HUDEP-2 (cell line): ENCODE data around the gene TLX1.

Experiments used
- DNase-seq, 76 experiments: peaks; one replicate each; lab custom pipeline; 2025; ENCODE audit not compliant: unreplicated experiment in 76 of 76; lab: John Stamatoyannopoulos, UW

TLX1 gene

DNA sequence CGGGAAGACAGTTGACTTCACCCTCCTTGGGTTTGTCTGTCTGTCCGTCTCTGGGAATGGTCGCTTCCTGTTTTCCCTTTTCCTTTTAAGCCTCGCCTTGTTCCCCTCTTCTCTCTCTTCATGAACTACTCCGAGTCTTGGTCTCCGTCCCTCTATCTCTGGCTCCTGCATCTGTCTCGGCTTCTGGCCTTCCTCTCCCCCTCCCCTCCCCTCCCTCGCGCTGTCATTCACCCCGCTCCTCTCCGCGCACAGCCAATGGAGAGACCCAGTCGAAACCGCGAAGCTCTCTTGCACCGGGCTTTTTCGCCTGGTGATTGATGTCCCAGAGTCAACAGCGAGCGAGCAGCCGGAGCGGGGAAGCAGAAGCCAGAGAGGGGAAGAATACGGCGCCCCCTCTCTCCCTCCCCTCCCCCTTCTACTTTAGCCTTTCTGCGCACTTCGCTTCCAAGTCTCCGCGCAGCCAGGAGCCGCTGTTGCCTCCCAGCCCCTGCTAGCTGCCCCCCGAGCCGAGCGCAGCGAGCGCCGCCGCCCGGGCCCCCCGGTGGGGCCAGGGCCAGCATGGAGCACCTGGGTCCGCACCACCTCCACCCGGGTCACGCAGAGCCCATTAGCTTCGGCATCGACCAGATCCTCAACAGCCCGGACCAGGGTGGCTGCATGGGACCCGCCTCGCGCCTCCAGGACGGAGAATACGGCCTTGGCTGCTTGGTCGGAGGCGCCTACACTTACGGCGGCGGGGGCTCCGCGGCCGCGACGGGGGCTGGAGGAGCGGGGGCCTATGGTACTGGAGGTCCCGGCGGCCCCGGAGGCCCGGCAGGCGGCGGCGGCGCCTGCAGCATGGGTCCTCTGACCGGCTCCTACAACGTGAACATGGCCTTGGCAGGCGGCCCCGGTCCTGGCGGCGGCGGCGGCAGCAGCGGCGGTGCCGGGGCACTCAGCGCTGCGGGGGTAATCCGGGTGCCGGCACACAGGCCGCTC lies at the start of gene TLX1:
TLX1 (plus strand) TSS at position 317 of the 978 bp plus-strand sequence; CDS start at position 559, 242 bp downstream.
- no peak for DNase-seq

DNA sequence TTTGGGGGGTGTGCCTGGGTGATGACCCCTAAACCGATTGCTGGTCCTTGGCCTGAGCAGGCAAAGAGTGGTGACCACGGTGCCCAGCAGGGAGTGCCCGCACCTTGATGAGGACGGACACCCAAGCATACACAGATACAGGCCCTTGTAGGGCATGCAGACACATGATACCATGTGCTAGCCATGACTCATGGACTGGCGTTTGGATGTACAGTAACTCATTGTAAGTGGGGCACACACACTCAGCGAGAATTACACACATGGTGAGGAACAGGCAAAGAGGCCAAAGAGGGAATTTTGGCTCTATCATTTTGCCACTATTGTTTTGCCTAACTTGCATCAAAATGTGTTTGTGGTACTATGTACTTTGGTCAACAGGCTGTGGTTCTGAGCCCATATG lies 45.3 kb upstream of the TLX1 start:
- no peak for DNase-seq

DNA sequence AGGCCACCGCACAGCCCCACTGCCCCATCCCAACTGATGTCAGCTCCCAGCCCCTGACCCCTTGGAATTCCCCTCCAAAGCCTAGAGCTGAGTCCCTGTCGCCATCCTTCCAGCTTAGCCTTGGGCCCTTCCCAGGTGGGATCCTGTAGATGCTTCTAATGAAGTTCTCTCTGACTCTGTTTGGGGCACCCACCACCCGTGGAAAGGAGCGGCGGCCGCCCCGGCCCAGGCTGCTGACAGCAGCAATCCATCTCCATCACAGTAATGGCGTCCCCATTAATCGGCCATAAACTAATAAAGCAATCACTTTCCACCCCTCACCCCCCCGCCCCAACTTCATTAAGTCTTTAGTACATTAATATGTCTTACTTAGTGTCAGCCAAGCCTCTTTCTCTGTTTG lies 43.7 kb upstream of the TLX1 start:
- DNase-seq, result no peak

DNA sequence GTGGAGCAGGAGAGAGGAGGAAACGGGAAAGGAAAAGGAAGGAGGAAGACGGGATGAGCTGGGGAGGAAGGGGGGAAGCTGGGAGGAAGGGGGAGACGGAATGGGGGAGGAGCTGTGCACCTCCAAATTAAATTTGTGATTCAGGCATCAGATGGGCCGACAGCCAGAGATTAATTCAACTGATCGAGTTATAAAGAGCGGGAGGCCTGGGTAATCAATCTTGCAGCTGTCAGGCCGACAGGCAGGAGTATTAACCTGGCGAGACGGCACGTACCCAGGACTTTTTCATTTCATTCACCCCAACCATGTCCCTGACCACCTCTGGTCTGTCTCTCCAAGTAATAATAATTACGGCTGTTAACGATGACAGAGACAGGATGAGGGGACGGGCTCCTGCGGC lies 43.1 kb upstream of the TLX1 start:
- DNase-seq, result no peak

DNA sequence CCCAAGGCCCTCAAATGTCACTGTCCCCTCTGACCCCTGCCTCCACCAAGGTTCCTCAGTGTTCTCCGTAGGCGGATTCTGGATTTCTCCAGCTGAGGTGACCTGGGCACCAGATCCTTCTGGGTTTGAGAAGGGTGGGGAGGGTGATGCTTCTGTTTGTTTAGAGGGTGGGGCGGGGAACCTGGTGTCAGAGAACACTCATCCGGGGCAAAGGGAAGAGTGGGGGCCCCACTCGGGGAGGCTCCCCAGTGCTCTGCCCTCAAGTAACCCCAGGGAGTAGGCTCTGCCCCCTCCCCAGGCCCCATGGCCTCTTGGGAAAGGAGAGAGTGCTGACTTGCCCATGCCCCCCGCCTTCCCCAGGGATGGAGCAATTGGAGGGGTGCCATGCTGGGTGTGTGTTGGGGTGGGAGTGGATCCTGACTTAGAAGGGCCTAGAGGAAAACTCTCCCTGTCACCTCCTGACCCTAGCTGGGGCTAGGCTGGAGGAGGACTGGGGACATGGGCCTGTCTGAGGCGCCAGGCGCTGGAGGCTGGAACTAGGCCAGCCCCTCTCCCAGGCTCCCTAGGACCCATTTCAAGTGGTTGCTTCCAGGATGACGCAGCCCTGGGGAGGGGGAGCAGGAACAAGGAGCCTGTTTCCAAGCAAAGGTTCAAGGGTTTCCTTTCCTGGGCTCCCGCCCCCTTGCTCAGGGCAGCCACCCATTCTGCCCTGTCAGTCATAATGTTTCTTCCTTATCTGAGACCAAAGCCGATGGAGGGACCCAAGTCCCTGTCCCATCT lies 41.4 kb upstream of the TLX1 start:
- DNase-seq, result no peak

DNA sequence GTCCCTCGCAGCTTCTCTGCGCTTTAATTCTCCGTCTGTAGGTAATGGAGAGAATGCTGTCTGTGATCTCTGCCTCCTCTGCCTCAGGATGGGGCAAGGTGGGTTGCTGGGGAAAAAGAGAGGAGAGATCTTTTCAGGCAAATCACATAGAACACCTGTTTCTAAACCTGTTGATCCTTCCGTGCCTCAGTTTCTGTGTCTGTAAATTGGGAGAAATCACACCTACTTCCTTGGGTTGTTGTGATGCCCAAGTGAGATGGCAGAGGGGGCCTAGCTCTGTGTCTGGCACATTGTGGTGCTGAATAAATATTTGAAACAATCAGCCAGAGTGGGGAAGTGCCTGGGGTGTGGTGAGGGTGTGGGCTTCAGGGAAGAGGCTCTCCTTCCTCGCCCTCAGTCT lies 40.5 kb upstream of the TLX1 start:
- no peak for DNase-seq

DNA sequence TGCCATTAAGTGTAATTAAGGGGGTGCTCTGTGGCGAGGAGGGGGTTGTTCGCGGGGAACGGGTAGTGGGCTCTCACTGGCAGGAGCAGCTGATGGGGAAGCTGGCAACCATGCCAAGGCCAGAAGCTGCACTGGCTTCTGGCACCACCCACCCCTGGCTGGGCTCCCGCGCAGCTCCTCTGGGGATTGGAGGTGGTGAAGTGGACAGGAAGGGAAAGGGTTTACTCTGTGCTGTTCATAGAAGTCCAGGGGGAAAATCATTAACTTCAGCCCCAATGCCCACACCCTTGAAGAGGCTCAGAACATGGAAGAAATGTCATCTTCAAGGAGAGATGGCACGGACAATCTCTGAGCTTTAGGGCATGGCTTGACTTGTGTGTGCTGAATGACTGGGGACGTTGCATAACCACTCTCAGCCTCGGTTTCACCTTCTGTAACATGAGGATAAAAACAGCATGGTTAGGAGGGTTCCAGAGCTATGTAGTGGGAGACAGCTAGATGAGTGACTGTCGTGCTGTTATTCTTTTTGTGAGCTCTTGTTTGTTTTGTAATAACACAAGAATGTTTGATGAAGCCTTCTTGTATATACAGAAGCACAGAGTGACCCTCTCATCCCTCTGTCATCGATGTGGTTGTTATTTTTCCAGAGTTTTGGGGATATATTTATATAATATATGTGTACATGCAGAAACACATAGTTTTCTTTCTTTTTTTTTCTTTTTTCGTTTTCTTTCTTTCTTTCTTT lies 39.4 kb upstream of the TLX1 start:
- no peak for DNase-seq

DNA sequence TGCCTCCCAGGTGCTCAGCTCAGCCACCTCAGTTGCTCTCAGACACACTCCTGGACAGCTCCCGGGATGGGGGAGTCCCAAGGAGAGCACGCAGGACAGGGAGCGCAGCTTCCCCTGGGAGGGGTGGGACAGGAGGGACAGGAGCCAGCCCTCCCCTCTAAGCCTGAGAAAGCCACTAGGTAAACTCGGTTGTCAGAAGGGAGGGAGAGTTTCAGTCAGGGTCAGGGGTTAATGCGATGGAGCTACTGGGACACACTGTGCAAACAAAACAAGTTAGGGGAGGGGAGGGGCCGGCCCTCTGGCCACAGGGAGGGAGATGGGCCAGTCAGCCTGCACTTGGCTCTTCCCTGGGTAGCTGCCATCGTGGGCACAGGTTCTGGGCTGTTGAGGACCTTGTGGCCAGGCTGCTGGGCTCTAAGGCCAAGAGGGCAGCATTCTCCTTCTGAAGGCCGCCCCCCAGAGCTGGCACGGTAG lies 38.2 kb upstream of the TLX1 start:
- no peak for DNase-seq

DNA sequence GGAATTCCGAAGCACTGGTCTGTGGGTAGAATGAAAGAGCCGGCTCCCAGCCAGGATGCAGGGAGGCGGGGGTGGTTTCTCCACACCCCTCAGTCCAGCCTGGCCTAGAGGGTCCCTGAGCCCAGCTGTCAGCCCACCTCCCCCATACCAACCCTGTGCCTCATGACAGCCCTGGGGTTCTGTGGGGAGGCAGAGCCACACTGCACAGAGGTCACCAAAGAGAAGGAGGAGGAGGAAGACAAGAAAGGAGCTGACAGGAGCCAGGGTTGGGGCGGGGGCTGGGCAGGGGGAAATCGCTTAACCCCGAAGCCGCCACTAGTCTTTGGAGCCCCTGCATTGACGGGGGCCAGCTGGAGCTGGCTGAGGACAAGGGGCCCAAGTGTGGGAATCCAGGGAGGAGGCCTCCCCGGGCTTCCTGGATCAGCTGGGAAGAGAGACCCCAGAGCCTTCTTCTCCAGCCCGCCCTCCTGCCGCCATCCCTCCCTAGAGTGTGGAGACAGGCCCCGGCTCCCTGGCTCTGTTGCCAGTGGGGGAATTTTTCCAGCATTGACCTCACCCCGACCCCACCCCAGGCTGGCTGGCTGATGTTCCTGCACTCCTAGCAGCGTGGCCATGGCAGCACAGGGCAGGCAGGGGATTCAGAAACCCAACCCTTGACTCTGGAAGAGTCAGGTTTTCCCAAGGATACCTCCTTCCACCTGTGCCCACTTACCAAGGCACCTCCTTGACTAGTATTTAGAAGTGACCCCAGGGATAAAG lies 36.8 kb upstream of the TLX1 start:
- DNase-seq, result no peak

DNA sequence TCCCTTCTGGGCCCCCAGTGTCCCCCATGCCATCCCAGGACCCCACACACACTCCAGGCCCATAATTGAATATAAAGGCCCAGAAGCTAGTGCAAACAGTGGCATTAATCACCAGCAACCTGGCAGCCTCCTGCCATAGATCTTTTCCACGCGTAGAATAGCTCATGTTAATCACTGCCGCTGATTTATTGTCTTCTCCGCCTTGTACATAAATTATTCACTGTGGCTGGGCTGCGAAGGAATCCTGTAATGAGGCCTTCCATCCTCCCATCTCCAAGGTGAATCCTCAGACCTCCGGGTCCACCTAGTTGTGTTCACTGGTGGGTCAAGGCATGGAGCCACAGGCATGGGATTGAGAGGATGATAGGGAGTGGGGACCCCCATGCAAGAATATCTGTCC lies 36.1 kb upstream of the TLX1 start:
- no peak for DNase-seq

DNA sequence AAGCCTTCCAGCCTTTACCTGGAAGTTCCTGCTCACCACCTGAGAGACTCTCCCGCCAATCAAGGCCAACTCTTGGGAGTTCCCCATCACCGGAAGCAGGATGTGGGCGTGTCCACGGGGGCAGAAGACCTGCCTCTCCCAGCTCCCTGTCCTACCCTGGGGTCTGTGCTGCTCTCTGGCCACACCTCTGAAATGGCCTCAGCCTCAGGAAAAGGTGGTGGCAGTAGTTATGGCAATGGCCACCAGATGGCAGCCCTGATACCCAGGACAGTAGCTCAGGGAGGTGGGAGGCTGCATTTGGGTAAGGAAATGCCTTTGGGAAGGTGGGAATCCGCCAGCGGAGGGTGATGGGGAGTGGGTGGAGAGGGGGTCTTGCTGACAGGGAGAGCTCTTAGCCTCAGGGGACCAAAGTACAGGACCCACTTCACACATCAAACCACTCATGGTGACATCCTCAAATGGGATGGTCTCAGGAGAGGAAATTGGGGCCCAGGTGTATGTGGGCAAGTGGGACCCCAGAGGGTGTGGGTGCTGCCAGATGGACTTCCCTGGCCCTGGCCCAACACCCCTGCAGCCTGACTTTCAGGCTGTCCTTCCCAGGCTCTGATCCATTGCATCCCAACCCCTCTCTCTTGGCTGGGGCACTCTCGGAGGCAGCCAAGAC lies 35.4 kb upstream of the TLX1 start:
- peak in 62 of 76 experiments; percentile 1 to 75 (median 39) for DNase-seq

DNA sequence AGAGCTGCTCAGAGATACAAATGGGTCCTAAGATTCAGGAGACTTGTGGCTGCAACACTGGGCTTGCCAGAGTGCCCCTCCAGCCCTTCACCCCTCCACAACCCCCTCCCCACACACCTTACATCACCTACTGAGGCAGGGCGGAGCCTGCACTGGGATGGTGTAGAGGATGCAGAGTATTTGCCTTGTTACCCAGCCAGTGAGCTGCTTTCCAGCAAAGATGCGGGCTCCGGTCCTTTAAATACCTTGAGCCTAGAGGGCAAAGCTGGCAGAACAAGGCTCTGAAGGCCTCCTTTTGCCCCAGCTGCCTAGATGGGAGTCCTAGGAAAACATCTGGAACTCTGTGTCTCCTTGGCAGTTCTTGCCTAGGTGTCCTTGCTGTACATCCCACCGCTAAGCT lies 34.7 kb upstream of the TLX1 start:
- DNase-seq, result no peak

DNA sequence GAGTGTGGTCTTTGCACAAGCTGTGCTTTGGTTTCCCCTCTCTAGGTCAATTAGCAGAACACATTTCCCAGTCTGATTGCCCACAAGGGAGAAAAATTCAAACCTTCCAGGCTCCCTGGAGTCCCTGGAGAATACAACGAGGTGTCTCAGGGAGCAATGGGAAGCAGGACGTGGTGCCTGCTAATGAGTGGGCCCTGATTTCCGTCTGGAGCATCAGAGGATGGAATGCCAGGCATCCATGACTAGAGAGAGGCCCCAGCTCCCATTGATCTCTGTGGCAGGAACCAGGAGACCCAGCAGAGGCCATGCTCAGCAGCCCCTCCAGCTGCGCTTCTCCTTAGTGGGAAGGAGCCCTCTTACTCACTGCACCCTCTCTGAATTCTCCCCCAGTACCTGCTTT lies 33.2 kb upstream of the TLX1 start:
- no peak for DNase-seq

DNA sequence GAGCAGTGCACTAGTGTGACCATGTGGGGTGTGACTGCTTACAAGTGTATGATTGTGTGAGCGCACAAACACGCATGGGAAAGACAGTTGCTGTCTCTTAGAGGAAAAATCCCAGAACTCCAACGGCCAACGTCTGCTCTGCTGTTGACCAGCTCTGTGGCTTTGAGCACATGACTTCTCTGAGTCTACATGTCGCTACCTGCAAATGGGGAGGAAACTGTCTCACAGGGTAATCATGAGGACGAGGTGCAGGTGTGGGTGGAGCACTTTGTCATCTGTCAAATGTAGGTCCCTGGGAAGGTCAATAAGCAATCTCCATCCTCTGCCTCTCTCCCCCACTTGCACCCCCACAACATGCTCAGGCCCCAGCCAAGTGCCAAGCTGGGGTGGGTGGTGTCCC lies 31.2 kb upstream of the TLX1 start:
- DNase-seq, result no peak

DNA sequence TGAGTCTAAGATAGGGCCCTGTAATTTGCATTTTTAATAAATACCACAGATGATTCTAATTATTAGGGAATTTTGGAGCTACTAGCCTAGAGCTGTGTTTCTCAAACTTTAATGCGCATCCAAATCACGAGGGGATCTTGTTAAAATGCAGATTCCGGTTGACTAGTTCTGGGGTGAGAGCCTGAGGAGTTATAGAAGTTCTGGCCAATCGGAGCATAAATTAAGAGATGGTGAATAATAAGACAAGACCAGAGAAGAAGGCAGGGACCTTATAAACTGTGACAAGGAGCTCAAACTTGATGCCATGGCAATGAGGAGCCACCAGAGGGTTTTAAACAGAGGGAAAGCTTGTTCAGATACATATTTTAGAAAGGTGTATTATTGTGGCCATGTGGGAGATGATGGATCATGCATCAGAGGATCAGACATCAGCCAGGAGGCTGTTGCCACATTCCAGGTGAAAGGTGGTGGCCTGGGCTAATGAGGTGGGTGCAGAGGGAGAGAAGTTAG lies 29.7 kb upstream of the TLX1 start:
- DNase-seq, result no peak

DNA sequence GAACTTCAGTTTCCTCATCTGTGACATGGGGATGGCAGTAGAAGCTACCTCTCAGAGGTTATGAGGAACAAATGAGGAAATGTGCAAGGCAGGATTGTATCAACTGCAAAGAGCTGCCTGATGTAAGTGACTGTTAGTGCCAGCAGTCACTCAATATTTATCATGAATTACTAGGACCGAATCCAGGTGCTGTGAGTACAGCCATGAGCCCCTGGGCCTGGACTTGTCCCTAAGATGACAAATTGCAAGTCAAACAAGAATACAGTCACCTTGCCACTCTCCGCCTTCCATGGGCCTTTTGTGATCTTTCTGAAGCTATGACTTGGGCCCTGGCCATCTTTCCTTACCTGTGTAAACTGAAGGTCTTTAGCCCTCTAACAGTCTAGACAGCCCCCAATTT lies 27.7 kb upstream of the TLX1 start:
- no peak for DNase-seq

DNA sequence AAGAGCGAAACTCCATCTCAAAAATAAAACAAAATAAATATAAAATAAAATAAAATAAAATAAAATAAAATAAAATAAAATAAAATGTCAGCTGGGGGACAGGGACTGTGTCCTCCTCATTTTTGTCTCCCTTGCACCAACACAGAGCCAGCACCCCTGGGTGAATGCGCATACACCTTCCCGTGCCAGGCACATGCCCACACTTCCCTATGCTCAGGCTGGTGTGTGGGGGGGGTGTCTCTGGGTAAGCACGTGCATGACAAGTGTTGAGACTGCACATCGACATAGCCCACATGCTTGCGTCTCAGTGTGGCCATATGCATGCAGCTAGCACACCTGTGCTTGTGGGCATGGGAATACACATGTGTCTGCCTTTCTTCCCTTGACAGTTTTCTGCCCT lies 24.7 kb upstream of the TLX1 start:
- no peak for DNase-seq

DNA sequence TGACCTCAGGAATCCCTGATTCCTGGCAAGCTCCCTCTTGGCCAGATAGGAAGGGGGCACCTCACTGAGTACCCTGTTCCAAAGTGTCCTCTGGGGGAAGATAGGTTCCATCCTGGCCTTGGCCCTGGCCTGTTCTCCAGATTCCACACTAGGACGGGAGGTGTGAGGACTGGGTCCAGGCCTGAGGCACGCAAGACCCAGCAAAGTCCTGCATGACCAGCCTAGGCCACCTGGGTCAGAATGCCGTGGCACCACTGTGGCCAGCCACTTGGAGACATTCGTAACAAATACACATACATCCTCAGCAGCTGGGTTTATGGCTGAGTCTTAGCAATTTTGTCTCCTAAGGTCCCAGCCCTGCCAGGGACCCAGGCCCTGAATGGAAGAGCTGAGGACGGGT lies 23.3 kb upstream of the TLX1 start:
- DNase-seq, result no peak

DNA sequence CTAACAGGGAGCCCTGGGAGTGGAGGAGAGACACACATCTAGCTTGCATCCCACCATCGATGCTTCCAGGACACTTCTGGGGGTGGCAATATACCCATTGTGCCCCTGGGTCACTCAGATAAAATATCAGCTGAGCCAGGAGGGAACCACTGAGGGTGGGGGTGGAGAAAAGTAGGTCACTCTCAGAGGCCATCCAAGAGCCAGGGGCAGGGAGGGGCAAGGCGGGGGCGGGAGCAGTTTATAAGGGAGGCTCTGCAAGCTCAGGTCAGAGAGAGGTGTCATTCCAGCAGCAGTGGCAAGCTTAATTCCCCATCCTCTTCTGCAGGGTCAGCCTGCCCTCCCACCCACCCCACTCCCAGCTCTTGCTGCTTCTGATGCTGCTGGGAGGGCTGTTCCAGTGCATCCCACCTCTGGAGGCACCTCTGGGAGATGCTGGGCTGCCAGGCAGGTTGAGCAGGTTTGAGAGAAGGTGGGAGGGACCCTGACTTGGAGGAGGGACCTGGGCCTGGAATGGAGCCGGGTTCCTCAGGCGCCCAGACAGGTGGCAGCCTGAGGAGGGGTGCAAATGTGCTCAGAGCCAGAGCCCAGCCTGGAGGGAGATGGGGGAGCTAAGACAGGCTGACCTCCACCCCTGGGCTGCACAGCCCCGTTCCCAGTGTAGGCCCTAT lies 20.1 kb upstream of the TLX1 start:
- peak in 4 of 76 experiments; percentile 3 to 32 (median 15) for DNase-seq
